Measurements from ENCODE around the gene TMEM229A.
A peak's percentile ranks its signal among the peaks of the same experiment; 100 is the strongest.
"Not testable (repeated sequence)": the region's sequence is repeated elsewhere in the genome, so short reads cannot be mapped to it uniquely, and the experiment has no call there.

TMEM229A gene

DNA sequence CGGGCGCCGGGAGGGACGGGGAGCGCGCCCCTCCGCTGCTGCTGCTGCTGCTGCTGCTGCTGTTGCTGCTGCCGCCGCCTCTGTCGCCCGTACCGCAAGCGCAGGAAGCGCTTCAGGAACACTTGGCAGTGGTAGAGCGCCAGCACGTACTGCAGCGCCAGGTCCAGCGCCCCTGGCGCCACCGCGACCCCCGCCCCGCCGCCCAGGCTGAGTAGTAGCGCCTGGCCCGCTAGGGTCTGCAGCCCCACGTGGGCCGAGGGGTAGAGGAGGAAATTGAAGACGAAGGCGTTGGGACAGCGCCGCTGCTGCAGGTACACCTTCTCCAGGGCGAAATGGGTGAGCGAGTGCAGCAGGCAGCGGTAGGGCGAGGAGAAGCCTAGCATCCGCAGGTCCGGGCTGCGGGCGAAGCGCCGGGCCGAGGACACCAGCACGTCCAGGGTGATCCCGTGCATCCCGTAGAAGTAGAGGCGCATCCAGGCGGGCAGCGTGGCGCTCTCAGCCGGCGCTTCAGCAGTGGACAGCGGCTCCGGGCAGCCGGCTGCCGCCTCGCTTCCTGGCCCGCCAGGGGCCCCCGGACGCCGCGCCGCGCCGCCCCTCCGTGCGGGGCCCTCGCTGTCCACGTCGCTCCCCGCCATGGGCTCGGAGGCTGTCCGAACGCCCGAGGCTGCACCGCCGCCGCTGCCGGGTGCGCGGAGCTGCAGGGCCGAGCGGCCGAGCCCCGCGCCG, at the start of gene TMEM229A:
TMEM229A (minus strand) TSS at position 699 of the 726 bp plus-strand sequence; CDS start at position 635, 64 bp downstream.
- DNase-seq (ENCODE audit: low read depth, low spot score), result peak; percentile 84

DNA sequence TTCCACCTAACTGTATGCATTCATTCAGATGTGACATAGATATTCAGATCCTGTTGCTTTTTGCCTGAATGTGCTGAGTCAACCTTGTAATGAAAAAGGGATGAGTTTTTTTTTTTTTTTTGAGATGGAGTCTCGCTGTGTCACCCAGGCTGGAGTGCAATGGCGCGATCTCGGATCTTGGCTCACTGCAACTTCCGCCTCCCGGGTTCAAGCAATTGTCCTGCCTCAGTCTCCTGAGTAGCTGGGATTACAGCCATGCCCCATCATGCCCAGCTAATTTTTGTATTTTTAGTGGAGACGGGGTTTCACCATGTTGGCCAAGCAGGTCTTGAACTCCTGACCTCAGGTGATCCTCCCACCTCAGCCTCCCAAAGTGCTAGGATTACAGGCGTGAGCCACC, 49.4 kb upstream of the TMEM229A start:
- DNase-seq (ENCODE audit: low read depth, low spot score), result not testable (repeated sequence)

DNA sequence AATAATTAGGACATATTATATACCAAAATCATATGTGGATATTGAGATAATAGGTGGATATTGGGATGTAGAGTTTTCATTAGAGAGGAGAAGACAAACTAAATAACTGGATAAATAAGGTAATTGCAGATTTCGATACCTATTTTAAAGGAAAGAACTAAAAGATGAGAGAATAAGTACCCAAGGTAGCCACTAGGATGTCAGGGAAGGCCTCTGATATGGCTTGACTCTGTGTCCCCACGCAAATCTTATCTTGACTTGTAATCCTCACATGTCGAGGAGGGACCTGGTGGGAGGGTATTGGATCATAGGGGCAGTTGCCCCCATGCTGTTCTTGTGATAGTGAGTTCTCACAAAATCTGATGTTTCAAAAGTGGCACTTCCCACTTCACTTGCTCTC, 44.7 kb upstream of the TMEM229A start:
- DNase-seq (ENCODE audit: low read depth, low spot score), result no peak

DNA sequence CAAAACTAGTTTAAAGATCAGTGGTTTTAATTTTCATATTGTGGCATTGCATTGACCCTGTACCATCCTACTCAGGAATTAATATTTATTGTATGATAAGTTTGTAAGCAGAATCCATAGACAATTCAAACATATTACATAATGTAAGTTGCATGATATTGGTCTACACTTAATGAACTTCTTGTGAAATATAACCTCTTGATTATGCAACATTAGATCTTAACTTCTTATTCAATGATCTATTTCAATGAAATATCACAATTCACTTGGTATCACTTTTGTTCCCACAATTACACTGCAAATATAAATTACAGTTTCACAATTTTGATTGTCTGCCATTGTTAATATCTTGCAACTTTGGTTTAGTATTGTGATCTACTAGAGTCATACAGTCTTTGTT, 44.0 kb upstream of the TMEM229A start:
- no peak for DNase-seq (ENCODE audit: low read depth, low spot score)

DNA sequence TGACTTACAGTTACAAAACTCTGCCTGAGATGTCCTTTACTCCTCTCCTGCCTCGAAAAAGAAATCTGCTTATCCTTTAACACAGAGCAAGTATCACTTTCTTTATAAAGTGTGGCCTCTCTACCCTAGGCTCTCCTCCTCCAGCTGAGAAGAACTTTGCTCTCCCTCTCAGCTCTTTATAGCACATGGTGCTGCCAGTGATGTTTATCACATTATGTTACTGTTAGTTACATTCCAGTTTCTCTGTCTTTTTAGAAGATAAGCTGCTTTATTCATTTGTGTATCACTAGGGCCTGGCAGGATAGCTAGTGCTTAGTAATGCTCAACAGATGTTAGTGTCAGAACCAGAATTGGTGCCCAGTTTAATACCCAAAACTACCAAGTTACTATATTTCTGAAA, 41.1 kb upstream of the TMEM229A start:
- DNase-seq (ENCODE audit: low read depth, low spot score), result no peak

DNA sequence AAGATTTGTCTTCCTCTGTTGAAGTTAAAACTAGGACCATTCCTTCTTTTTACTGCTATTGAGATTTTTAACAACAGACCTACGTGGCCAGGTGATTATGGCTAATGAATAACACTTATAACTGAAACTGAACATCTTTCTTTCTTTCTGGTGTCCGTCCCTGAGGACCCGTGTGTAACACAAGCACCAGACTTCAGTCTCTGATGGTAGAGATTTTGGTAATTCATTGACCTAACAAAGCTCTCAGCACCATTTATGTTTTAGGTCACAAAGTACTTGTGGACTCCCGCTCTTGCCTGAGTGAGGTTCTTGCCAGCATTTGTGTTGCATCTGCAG, 40.4 kb upstream of the TMEM229A start:
- no peak for DNase-seq (ENCODE audit: low read depth, low spot score)

DNA sequence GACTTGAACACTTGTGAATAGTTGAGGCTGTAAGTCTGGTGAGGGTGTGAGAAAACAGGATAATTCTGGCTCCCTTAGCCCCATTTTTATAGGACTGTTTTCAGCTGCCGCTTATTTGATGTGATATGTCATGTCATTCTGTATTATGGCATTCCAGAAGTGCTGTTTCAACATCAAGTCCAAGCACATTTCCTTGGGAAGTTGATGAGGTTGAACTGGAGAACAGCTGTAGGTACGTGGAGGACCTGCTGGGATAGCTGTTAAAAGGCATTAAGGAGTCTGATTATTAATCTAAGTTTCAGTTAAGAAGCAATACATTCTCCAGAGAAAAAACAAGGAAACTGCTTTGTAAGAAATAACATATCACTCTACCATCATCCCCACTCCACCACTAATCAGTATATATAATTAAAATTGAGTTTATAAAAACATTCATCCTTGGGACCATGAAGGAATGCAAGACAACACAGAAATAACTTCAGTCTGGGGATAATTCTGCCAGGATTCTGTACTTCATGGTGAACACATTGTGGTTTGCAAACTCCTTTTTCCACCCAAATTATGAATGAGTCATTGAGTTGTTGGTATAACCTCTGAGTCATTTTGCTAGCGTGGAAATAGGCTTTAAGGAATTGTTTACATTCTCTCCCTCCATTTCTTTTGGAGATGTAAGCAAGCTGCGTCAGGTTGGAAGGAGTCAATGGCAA, 39.9 kb upstream of the TMEM229A start:
- DNase-seq (ENCODE audit: low read depth, low spot score), result no peak

DNA sequence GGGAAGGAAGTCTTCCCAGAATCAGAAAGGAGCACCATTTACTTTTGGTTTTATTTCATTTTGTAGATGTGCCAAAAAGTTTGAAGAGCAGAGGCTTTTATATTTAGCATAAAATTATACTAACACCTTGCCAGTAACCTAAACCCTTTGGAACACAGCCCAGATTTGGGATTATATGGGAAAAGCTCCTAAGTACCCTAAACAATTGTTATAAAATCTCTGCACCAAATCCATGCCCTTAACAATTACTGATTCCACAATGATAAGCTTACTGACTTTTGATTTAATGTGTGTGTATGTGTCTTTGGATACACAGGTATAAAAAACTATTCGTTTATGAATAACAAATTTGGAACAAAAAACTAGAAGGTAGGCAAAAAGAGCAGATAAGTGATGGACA, 39.0 kb upstream of the TMEM229A start:
- DNase-seq (ENCODE audit: low read depth, low spot score), result no peak

DNA sequence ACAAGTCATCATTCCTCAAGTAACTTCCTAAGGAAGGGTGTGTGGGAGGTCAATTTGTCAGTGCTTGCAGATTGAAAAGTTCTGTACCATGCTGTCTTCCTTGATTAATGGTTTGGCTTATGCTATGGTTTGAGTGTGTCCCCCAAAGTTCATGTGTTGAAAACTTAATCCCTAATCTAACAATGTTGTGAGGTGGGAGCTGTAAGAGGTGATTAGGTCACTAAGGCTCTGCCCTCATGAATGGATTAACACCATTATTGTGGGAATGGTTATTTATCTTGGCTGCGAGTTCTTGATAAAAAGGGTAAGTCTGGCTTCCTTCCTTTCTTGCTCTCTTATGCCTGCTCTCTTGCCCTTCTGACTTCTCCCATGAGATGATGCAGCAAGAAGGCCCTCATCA, 29.3 kb upstream of the TMEM229A start:
- no peak for DNase-seq (ENCODE audit: low read depth, low spot score)

DNA sequence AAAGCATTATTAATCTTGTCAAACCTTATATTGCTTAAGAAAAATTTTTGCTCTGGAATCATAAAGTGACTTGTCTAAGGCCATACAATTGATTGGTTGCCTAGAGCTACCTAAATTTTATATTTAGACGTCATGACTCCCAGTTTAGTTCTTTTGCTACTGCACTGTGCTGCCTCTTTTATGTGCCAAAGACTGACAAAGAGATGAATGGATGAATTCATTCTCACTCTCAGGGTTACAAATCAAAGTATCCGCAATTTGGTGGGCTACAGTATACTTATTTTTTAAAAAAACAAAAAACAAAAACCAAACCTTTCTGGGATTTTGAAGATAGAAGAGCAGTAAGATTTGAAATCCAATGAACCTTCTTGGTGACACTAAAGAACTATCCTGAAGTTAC, 27.7 kb upstream of the TMEM229A start:
- no peak for DNase-seq (ENCODE audit: low read depth, low spot score)

DNA sequence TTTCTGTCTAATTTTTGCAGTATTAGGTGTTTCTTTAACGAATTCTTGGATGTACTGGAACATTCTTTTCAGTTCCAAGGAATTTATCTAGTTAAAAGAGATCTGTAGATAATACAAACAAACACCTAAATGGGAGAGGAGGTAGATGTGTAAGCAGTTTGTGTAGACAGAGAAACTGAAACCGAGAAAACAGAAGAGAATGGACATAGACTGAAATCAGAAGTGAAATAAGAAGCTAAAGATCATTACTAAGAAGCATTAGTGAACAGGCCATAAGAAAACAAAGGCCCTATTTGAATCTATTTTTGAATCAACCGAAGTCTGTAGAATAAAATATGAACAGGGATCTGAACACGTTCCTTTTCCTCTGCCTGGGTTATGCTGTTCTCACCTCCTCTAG, 26.5 kb upstream of the TMEM229A start:
- DNase-seq (ENCODE audit: low read depth, low spot score), result no peak

DNA sequence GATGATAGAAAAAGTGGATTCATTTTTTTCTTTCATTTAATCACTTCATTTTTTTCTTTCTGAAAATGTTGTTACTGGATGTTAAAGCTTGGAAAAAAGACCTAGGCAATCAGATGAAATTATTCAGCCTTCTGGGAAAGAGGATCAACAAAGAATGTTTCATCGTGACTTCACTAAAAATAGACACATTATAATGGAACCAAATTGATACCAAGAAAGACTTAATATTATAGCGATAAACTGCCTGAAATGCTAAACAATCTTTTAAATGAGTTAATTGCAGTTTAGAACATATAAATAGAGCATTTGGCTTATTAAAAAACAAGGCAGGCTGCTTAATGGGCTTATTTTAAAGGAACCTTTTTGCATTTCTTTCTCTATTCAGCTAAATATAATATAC, 25.6 kb upstream of the TMEM229A start:
- DNase-seq (ENCODE audit: low read depth, low spot score), result no peak

DNA sequence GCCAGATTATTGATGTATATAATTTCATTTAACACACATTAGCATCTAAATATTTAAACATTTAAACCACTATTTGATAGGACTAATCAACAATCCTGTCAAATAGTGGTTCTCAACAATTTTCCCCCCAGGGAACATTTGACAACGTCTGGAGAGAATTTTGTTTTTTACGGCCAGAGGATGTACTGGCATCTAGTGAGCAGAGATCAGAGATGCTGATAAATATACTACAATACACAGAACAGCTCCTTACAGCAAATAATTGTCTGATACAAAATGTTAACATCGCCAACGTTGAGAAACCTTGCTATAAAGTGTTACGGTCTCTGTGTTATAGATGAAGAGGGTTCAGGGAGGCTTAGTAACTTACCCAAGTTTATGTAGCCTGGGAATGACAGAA, 25.0 kb upstream of the TMEM229A start:
- DNase-seq (ENCODE audit: low read depth, low spot score), result no peak

DNA sequence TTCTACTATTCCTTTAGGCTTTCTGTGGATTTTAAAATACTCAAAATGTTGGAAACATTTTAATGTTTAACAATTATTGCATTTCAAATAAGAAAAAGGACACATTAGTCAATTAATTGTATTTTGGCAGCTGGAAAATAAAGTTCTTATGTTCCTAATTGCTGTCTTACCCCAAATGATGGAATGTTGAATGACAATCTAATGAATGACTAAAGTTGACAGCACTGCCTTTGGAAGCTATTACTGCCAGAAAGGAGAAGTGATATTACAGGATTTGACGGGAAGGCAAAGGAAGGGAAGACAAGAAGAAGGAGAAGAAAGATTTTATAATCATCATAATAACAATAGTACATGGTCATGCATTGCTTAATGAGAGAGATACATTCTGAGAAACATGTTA, 23.4 kb upstream of the TMEM229A start:
- DNase-seq (ENCODE audit: low read depth, low spot score), result no peak

DNA sequence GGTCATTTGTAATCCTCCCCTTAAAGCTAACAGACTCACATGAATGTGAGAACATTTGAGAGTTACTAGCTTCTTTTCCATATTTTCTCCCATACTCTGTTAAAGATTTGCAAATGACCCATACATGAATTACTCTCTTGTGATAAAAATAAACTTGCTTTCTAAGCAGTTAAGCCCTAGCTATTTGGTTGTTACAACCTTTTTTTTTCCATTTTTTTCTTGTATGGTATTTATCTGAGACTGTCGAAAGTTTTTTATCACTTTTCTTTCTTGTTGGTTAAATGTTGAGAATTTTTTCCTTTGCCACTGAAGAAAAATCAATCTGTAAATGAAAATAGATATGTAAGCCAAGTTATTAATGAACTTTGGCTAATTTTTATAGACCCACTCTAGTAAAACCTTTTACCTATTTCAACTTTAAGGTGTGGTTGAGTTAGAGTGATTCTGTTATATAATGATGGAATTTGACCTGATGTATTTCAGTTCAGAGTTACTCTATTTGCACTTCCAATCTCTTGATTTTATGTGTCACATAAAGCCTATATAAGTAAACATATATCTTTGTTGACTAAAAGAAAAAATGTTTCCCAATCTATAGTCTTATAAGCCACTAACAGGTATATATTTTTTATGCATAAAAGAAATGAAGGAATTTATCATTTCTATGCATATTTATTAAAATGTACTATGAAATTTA, 19.0 kb upstream of the TMEM229A start:
- no peak for DNase-seq (ENCODE audit: low read depth, low spot score)

DNA sequence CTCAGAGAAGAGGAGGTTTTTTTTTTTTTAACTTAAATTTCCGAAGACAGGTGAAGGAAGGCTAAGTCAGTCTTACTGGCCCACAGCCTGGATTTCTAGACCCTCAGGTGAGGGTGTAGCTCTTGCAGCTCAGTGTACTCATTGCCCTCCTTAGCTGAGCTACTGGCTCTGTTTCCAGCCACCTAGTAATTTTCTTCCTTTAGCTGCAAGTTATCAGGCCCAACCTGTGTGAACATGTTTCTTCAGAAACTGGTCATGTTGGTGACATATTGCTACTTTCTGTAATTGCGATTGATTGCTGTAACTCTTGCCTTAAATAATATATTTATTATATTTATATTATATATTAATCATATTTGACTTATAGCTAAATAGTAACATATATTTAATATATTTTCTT, 10.0 kb upstream of the TMEM229A start:
- no peak for DNase-seq (ENCODE audit: low read depth, low spot score)

DNA sequence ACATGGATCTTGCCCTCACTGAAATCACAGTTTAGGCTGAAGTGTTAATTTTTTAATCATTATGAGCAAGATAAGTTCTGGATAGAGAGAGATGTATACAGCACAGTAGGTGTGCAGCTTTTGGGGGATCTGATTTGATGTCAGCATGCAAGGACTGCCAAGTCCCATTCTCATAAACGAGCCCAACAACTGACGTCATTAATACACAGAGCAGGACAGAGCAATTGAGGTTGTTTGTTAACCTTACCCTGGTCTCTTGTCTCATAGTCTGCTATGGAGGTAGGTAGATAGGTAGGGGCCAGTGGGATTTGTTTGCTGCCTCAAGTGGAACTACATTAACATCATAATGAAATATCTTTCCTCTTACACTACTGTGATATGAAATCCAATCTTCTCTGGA, 8.6 kb upstream of the TMEM229A start:
- no peak for DNase-seq (ENCODE audit: low read depth, low spot score)

DNA sequence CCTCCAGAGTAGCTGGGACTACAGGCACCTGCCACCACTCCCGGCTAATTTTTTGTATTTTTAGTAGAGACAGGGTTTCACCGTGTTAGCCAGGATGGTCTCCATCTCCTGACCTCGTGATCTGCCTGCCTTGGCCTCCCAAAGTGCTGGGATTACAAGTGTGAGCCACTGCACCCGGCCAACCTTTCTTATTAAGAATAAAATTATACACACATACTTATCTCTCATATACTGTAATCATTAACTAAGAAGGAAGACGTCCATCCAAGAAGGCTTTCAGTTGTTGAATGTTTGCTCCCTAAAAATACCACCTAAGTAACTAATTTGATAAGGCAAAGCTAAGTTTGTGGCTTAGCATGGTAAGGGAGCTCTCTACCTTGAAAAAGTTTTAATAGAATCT, 5.0 kb upstream of the TMEM229A start:
- DNase-seq (ENCODE audit: low read depth, low spot score), result not testable (repeated sequence)

DNA sequence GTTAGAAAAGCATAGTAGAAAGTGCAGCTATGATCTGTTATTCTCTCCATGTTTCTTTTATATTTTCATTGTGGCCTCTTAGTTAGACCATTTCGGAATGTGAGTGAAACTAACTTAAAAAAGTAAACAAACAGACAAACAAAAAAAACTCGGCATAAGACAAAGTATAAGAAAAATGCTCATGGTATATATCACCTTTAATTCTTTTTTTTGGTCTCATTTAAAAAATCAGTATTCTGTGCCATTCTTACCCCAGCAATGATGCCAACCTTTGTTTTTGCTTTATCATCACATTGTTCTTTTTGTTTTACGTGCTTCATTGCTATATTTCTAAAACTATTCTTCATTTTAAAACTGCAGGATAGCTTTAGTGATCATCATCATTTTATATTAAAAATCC, 2.8 kb upstream of the TMEM229A start:
- DNase-seq (ENCODE audit: low read depth, low spot score), result no peak

DNA sequence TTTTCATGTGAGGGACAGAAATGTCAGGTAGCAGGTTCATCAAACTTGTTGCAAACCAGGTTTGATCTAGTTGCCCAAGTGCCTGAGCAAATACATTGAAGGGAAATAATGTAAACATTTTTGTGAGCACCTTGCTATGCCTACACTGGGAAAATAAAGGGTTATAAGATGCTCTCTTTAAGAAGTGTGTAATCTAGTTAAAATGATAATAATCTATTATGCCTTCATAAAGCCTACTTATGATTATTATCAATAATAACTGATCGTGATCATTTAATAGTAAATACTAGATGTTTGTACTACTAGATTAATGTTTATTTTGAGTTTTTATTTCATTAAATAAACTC, 1.9 kb upstream of the TMEM229A start:
- DNase-seq (ENCODE audit: low read depth, low spot score), result no peak

DNA sequence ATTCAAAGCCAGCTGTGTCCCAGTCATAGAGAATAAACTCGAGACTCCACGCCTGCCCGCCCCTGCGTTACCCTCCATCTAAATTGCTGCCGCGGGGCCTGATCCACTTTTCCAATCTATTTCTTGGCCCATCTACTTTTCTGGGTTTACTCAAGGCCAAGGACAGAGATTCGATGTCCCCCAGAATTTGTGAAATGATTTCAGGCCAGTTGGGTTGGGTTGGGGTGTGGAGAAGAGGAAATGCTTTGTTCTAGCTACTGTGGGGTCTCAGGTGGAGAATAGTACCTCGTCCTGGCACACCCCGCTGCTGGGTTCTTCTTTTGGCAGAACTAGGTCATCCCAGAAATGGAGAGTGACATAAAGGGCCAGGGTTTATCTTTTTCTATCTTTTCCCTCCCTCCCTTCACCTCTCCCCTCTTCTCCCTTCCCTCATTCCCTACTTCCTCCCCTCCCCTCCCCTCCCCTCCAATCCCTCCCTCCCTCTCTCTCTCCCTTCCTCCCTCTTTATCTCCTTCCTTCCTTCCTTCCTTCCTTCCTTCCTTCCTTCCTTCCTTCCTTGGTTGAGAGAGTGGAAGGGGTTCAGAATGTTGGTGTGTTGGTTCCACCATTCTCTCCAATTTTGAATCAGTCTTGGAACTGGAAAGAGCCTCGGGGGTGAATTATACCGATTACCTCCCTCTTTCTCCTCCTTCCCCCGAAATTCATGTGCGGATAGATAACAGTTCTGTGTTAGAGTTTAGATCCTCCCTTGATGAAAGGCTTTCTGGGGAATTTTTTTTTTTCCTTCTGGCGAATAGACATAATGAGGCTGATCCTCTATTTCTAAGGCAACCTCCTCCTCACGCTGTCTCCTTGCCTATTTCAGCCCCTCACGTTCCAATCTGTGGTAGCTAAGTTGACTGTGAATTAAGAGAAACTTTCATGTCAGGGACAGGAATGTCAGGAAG, 1.2 kb upstream of the TMEM229A start:
- DNase-seq (ENCODE audit: low read depth, low spot score), result no peak

Measured in ELF-1 (cell line).